GM19099 (cell line): Measurements from ENCODE around the gene RGCC.

Experiments
- POLR2A ChIP-seq: IDR thresholded peaks from 3 replicates; pipeline ENCODE4 v1.6.1; 2011; ENCODE audit warnings: low read depth; ENCODE audit not compliant: insufficient read length; ENCODE audit errors: extremely low read depth

The RGCC gene

DNA sequence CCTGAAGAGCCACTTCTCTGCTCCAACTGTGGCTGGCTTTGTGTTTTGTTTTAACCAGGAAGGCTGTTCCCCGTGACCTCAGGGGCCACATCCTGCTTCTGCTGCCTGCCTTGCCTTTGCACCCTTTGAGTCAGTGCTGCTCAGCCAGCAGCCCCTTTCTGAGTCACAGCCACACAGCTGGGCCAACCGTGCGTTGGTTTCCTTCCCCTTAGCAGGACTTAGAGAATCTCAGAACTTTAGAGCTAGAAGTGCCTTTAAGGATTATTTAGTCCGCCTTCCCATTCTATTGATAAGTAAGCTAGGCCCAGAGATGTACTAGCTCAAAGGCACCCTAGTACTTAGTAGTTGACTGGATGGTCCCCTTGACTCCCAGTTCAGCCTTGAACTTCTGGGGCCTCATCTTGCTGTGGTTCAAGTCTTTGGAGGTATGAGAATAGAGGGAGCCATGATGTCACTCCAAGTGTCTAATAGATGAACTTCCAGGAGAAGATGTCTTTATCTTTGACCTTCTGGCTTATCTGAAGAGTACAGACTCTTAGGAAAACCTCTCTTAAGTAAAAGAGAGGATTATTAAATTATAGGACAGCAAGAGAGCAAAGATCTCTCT lies 8.0 kb downstream of the RGCC start:
- TF ChIP-seq POLR2A: peak; percentile 53

GRCh38 chr13:41465898-41466320 lies 8.6 kb downstream of the RGCC start:
- no peak for TF ChIP-seq POLR2A

DNA sequence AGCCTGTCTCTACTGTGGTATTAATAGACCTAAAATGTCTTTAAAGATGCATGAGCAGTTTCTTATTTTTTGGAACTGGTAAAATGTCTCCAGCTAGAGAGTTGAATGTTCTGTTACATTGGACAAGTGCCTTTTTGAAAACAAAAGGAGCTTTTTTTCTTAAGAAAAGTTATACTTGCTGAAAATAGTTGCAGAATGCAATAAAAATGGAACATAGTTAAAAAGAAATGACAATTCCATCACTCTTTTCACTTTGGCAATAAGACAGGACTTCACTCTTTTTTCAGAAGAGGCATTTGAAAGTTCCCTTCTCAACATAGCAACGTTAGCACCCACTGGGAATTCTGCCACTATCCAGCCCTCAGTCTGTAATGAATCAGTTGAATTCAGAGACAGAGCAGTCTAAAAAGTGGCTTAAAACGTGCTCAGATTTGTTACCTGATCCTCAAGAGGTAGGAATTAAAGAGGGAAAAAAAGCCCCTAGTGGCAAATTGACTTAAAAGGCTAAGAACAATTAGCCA lies 10.1 kb downstream of the RGCC start:
- no peak for TF ChIP-seq POLR2A

DNA sequence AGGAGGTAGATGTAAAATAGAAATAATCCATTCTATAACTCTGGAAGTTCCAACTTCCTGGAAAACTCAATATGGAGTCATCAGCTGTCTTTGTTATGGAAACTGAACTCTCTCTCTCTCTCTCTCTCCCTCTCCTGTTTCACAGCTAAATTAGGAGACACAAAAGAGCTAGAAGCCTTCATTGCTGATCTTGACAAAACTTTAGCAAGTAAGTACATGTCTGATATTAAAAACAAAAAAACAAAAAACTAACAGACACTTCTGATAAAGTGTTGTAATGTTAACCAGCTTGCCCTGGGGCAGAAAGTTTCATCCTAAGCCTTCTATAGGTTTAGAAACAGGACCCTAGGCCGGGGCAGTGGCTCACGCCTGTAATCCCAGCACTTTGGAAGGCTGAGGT lies 11.3 kb downstream of the RGCC start:
- no peak for TF ChIP-seq POLR2A

- no peak for TF ChIP-seq POLR2A
These were observed 12.8 kb downstream of the RGCC start for GRCh38 chr13:41470196-41470595.

DNA sequence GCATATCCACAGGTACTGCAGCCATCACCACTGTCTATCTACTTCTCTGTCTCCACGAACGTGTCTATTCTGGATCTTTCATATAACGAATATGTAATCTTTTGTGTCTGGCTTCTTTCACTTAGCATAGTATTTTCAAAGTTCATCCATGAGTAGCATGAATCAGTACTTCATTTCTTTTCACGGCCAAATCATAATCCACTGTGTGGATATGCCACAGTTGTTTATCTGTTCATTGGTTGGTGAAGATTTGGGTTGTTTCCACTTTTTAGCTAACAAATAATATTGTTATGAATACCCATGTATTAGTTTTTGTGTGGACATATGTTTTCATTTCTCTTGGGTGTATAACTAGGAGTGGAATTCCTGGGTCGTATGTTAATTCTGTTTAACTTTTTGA lies 14.4 kb downstream of the RGCC start:
- TF ChIP-seq POLR2A: no peak

DNA sequence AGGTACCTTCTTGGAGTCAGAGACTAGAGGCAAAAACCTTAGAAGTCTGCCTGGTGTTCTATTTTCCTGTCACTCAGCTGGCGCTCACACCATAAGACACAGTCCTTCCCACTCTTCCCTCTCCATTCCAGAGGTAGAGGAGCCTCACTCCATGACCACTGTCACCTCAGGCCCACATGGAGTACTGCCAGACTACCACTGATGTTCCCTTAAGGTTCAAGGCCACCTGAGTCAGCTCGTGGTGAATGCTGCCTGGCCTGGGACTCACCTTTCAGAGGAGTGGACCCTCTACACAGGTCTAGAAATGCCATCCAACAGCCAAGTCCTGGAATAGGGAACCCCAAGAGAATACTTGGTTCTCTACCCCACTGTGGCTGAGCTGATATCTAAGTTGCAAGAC lies 29.9 kb downstream of the RGCC start:
- TF ChIP-seq POLR2A: no peak

DNA sequence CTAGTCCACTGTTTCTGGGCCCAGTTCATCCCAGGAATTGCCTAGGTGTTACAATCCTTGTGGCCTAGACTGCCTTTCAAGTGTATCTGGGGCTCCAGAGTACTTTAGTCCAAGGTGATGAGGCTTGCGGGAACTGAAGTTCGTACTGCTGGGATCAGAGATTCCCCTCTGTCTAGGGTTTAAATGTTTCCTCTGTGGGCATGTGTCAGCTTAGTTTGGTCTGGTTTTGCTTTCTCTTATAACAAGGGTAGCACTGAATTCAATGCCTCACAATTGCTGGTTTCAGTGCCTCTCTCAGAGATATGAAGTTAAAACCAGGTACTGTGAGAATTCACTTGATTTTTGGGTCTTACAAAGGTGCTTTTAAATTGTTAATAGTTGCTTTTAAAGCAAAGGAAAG lies 30.8 kb downstream of the RGCC start:
- TF ChIP-seq POLR2A: no peak

GRCh38 chr13:41490371-41491015 lies 33.1 kb downstream of the RGCC start:
- TF ChIP-seq POLR2A: no peak

DNA sequence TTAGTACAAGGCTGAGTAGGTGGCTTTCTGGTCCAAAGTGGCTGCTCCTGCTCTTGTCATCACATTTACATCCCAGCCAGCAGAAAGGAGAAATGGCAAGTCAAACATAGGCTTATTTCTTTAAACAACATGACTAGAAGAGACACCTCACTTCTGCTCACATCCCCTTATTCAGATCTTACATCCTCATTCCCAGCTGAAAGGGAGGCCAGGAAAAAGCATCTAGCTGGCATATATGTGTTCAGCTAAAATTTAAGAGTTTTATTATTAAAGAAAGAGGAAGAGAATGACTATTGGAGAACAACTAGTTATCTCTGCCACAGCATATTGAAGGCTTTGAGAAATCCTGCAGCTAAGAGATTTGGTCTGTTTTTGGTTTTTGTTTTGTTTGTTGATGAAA lies 34.1 kb downstream of the RGCC start:
- TF ChIP-seq POLR2A: no peak

DNA sequence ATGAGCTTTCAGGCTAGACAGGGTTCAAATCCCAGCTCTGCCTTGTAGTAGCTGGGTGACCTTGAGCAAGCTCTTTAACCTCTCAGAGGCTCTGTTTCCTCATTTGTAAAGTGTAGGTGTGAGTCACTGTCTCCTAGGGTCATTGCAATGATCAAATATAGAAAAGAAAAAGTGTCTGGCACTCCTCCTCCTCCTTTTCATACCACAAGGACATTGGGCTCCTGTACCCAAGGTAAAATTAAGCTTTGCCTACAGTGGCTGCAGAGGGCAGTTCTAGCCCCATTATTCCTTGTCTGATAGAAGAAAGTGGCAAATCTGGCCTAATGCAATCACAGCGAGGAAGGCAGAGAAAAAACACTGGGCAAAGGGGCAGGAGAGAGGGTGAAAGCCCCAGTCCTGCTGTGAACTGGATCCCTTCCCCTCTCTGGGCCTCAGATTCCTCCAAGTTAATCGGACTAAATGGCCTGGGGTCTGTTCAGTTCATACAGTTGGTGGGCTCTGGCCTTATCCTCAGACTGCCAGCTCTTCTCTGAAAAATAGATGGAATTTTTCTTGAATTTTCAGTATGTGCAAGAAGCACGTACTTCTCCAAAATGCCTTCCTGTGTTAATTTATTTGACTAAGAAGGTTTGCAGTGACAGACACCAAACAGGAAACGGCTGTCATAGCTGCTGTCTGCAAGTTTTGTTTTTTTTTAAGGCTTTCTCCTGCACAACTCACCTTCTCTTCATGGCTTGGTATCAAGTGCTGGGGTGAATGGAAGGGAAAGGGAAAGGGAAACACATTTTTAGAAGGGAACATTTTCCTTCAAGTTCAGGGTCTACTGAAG lies 35.3 kb downstream of the RGCC start:
- no peak for TF ChIP-seq POLR2A

DNA sequence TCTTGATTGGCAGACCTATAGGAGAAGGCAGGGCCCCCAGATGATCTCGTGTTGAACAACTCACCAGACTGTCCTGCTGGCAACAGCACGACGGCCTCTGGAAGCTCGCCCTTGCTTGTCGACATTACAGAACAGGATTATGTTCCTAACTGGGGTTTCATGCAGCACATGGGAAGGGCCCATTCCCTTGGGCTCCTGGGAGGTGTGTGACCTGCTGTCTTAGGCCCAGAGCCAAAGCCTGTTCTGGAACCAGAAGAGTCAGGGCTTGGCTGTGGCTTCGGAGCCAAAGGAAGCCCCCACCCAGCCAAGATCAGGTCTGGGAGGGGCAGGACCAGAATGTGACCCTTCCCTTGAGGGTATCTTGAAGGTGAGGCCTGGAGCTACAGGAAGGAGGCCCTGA lies 36.9 kb downstream of the RGCC start:
- no peak for TF ChIP-seq POLR2A

GRCh38 chr13:41495044-41495443 lies 37.7 kb downstream of the RGCC start:
- no peak for TF ChIP-seq POLR2A

DNA sequence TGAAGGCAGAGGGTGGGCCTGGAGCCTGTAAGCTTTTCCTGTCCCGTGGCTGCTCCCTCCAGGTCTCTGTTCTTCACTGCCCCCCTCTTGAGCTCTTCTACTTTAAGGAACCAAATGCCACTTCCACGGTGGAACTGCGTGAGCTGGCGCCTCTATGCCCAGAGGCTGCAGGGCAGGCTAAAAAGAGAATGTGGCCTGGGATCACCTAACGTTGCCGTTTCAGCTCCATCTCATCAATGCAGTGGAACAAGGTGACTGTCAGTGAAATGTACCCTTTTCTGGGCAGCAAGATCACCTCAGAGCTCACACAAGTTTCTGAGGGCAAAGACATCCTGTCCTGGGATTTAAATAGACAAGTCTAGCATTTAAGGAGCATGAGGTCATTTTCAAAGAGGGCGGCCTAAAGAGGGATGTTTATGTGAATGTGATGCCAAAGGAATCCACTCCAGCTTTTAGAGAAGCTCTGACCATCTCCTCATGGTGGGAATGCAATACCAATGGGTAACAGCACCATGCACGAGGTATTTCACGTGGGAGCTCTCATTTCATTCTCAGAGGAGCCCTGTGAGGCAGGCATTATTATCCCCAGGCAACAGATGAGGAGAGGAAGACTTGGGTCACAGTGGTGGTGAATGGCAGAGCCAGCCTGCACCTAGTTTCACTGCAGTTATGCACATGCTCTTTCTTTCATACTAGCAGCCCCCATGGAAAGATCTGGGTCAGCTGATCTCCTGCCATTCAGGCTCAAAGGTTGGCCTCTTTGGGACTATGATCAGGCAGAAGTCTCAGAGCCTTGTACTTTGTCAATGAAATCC lies 39.3 kb downstream of the RGCC start:
- TF ChIP-seq POLR2A: no peak

GRCh38 chr13:41497436-41497835 lies 40.1 kb downstream of the RGCC start:
- no peak for TF ChIP-seq POLR2A
